Activated T-cell treated with anti-CD3 and anti-CD28 coated beads, Interleukin-2, amount 50 U/mL, for 72 hours (primary cell): ENCODE data around the gene CDK6. TPM values are rescaled to one million over a fixed set of nuclear protein-coding genes. Genes with fewer than 3 reads are reported as not detected.
A peak's percentile ranks its signal among the peaks of the same experiment; 100 is the strongest.

Experiments used
- ATAC-seq, 2 donors: fragments of 150-1000 bp; cut with Tn5 transposase; replicated peaks in 1 of 2; 2 replicates each; pipeline ENCODE4 v1.10.0; 2021; ENCODE audit warnings: moderate library complexity in 2 of 2, mild to moderate bottlenecking in 1 of 2
- DNase-seq, 2 donors: peaks; one replicate each; pipeline ENCODE4 v3.0.0; 2021 to 2022; ENCODE audit warnings: mixed read lengths in 1 of 2
- H3K27ac Mint-ChIP-seq: one replicate; pipeline ENCODE4 v1.8.0; 2022; ENCODE audit warnings: mild to moderate bottlenecking, moderate library complexity, mixed read lengths
- H3K27me3 Mint-ChIP-seq: one replicate; pipeline ENCODE4 v1.8.0; 2022; ENCODE audit warnings: low read depth, mixed read lengths
- H3K36me3 Mint-ChIP-seq, 2 donors: one replicate each; pipeline ENCODE4 v1.8.0; 2022; ENCODE audit warnings: mixed read lengths in 2 of 2, mild to moderate bottlenecking in 1 of 2; ENCODE audit not compliant: insufficient read depth in 2 of 2
- H3K4me1 Mint-ChIP-seq: one replicate; pipeline ENCODE4 v1.8.0; 2022; ENCODE audit warnings: low read depth, mixed read lengths
- H3K4me3 Mint-ChIP-seq, 2 donors: one replicate each; pipeline ENCODE4 v1.8.0; 2022; ENCODE audit warnings: mild to moderate bottlenecking in 2 of 2, mixed read lengths in 2 of 2, moderate library complexity in 2 of 2
- H3K9me3 Mint-ChIP-seq, 2 donors: one replicate each; pipeline ENCODE4 v1.8.0; 2022; ENCODE audit warnings: mixed read lengths in 2 of 2
- total RNA-seq, 2 donors: library from RNA; stranded (reverse); gene quantifications; one replicate each; pipeline ENCODE4 v1.2.3, GENCODE V29; 2022

Gene CDK6
- total RNA-seq, 2 donors from 2014 or later: 213 to 256 TPM

GRCh38 chr7:92695308-92696261, 140.8 kb downstream of the CDK6 start:
- Mint-ChIP-seq H3K27ac (peak overlapping the region; percentile 97), H3K36me3 (peaks cover 4 to 29% of the 10 kb centered on the region in 2 donors), H3K9me3 (peaks cover 4% of the 10 kb centered on the region in 2 donors), H3K4me1 (peaks cover 50% of the 10 kb centered on the region), H3K4me3 (peak overlapping the region; percentile 48 to 66), H3K27me3 (no peaks in the 10 kb centered on the region)
- ATAC-seq (no peak), DNase-seq (no peak)

GRCh38 chr7:92694211-92694610, 142.2 kb downstream of the CDK6 start:
- Mint-ChIP-seq H3K4me3 (no peak overlapping the region), H3K27ac (no peak overlapping the region), H3K27me3 (no peaks in the 10 kb centered on the region), H3K9me3 (peaks cover 4 to 7% of the 10 kb centered on the region in 2 donors), H3K36me3 (peaks cover 10 to 40% of the 10 kb centered on the region in 2 donors), H3K4me1 (peaks cover 48% of the 10 kb centered on the region)
- ATAC-seq (no peak), DNase-seq (no peak)

GRCh38 chr7:92693519-92693918, 142.9 kb downstream of the CDK6 start:
- Mint-ChIP-seq H3K4me3 (no peak overlapping the region), H3K4me1 (peaks cover 48% of the 10 kb centered on the region), H3K27ac (peak overlapping the region; percentile 56), H3K9me3 (peaks cover 4 to 7% of the 10 kb centered on the region in 2 donors), H3K36me3 (peaks cover 12 to 44% of the 10 kb centered on the region in 2 donors), H3K27me3 (no peaks in the 10 kb centered on the region)
- no peak for DNase-seq
- ATAC-seq: no peak

- H3K4me1 Mint-ChIP-seq: peaks cover 62% of the 10 kb centered on the region
- peaks cover 14 to 60% of the 10 kb centered on the region in 2 donors for H3K36me3 Mint-ChIP-seq
- no peak for DNase-seq
- peaks cover 4 to 7% of the 10 kb centered on the region in 2 donors for H3K9me3 Mint-ChIP-seq
- ATAC-seq: peak; percentile 80 to 88
- H3K27ac Mint-ChIP-seq: peak overlapping the region; percentile 94
- peak overlapping the region in 1 of 2 donors; percentile 61 for H3K4me3 Mint-ChIP-seq
- H3K27me3 Mint-ChIP-seq: no peaks in the 10 kb centered on the region
These were observed 144.8 kb downstream of the CDK6 start for GRCh38 chr7:92691578-92691977.

GRCh38 chr7:92685136-92686042, 151.0 kb downstream of the CDK6 start:
- peaks cover 0 to 3% of the 10 kb centered on the region in 2 donors for H3K9me3 Mint-ChIP-seq
- H3K27ac Mint-ChIP-seq: peak overlapping the region; percentile 98
- H3K4me3 Mint-ChIP-seq: peak overlapping the region; percentile 58 to 72
- DNase-seq (peak; percentile 70 to 81), ATAC-seq (peak; percentile 92 to 94)
- peaks cover 19 to 61% of the 10 kb centered on the region in 2 donors for H3K36me3 Mint-ChIP-seq
- peaks cover 84% of the 10 kb centered on the region for H3K4me1 Mint-ChIP-seq
- H3K27me3 Mint-ChIP-seq: no peaks in the 10 kb centered on the region

GRCh38 chr7:92684274-92684673, 152.1 kb downstream of the CDK6 start:
- H3K4me1 Mint-ChIP-seq: peaks cover 81% of the 10 kb centered on the region
- H3K9me3 Mint-ChIP-seq: no peaks in the 10 kb centered on the region
- DNase-seq (no peak), ATAC-seq (no peak)
- H3K27me3 Mint-ChIP-seq: no peaks in the 10 kb centered on the region
- H3K4me3 Mint-ChIP-seq: peak overlapping the region; percentile 60 to 72
- peak overlapping the region; percentile 98 for H3K27ac Mint-ChIP-seq
- H3K36me3 Mint-ChIP-seq: peaks cover 14 to 50% of the 10 kb centered on the region in 2 donors

DNA sequence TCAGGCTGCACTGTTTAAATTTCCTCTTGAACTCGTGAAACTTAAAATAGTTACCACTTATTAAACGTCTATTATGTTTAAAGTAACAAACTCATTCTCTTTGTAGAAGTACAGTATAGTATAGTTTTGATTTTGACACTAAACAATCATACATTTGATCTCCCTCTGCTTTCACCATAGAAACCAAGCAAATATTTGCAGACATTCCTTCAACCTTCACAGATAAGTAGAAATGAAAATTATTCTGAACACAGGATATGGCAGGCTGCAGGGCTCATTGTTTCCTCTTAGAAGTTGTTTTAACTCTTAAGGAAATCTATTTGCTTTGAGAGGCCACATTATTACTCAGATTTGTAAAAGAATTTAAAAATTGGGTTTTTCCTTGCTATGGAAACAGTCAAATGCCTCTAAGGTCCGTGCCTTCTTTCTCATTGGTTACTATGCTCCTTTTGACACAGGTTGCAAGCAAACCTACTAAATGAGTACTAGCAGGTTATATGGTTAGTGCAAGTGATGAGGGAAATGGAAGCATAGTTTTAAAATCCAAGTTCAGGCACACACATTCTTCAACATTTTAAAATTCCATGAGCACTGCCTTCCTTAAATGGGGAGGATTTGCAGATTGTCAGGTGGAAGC, 153.4 kb downstream of the CDK6 start:
- Mint-ChIP-seq H3K4me3 (peak overlapping the region; percentile 60 to 72), H3K27ac (peak overlapping the region; percentile 98), H3K36me3 (peaks cover 16 to 49% of the 10 kb centered on the region in 2 donors), H3K27me3 (no peaks in the 10 kb centered on the region), H3K9me3 (no peaks in the 10 kb centered on the region), H3K4me1 (peaks cover 93% of the 10 kb centered on the region)
- ATAC-seq (peak; percentile 56 to 60), DNase-seq (no peak)

GRCh38 chr7:92682330-92682729, 154.0 kb downstream of the CDK6 start:
- ATAC-seq (no peak), DNase-seq (no peak)
- no peaks in the 10 kb centered on the region for H3K9me3 Mint-ChIP-seq
- H3K4me3 Mint-ChIP-seq: no peak overlapping the region
- H3K36me3 Mint-ChIP-seq: peaks cover 16 to 43% of the 10 kb centered on the region in 2 donors
- H3K4me1 Mint-ChIP-seq: peaks cover 88% of the 10 kb centered on the region
- H3K27me3 Mint-ChIP-seq: no peaks in the 10 kb centered on the region
- peak overlapping the region; percentile 44 for H3K27ac Mint-ChIP-seq

- no peaks in the 10 kb centered on the region for H3K9me3 Mint-ChIP-seq
- ATAC-seq (no peak), DNase-seq (no peak)
- H3K4me1 Mint-ChIP-seq: peaks cover 81% of the 10 kb centered on the region
- no peak overlapping the region for H3K4me3 Mint-ChIP-seq
- no peaks in the 10 kb centered on the region for H3K27me3 Mint-ChIP-seq
- H3K27ac Mint-ChIP-seq: peak overlapping the region; percentile 44
- peaks cover 15 to 36% of the 10 kb centered on the region in 2 donors for H3K36me3 Mint-ChIP-seq
These were observed 154.7 kb downstream of the CDK6 start for GRCh38 chr7:92681633-92682032.

DNA sequence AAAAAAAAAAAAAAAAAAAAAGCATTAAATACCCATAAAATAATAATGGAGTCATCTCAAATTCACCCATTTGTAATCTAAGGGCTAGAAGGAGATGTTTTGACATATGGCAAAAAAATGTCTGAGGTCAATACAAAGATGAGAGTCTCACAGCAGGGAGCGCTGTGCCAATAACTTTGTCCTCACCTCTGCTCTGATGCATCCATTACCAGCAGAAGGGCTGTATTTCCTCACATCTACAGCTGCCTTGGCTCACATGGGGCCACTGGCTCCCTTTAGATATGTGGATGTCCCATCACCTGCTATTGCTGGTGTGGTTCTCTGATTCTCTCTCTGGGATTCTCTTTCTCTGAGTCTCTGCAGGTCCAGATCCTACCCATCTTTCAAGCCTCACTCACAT, 155.9 kb downstream of the CDK6 start:
- Mint-ChIP-seq H3K27me3 (no peaks in the 10 kb centered on the region), H3K4me1 (peaks cover 69% of the 10 kb centered on the region), H3K9me3 (no peaks in the 10 kb centered on the region), H3K4me3 (no peak overlapping the region), H3K36me3 (peaks cover 15 to 35% of the 10 kb centered on the region in 2 donors), H3K27ac (no peak overlapping the region)
- no peak for DNase-seq
- ATAC-seq: no peak

DNA sequence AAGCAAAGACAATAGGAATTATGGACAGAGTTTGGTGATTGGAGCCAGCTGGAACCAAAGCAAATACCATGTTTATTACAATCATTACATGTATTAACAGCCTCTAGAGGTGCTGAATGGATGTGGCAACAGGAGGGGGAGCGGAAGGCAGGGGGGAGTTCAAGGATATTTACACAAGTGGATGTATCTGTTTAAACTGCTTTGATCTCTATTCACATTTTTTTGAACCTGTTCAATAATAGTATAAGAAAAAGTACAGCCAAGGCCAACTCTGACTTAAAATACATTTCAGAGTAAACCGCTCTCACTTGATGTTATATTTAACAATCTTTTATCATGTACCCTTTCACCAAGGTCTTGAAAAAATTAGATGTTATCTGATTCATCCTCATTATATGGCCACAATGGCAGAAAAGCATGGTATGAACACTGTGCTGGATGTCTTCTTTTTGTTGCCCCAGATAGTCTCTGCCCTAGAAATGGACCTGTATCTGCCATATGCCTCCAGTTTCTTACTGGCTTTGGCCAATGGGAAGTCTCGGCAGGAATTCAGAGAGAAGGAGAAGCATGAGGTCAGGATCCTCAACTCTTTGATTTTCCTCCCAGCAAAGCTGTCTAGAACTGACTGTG, 158.0 kb downstream of the CDK6 start:
- no peak overlapping the region for H3K4me3 Mint-ChIP-seq
- H3K9me3 Mint-ChIP-seq: peaks cover 2% of the 10 kb centered on the region in 2 donors
- no peaks in the 10 kb centered on the region for H3K27me3 Mint-ChIP-seq
- no peak for ATAC-seq
- H3K4me1 Mint-ChIP-seq: peaks cover 62% of the 10 kb centered on the region
- peaks cover 18 to 37% of the 10 kb centered on the region in 2 donors for H3K36me3 Mint-ChIP-seq
- no peak for DNase-seq
- H3K27ac Mint-ChIP-seq: peak overlapping the region; percentile 11

DNA sequence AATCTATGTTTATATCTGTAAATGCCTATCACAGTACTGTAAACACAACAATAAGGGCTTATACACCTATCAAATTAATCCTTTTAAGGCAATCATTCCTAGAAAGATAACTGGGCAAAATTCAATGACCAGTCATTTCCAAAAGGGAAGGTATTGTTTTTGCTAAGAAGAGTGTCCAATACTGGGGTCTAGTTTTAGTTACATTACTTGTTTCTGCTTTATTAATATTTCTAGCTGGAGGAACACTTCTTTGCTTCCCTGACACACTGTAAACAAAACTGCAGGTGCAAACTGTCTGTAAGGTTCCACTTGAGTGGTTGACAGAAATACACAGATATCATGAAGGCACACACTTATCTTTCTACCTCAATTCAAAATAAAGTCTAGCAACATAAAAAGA, 162.0 kb downstream of the CDK6 start:
- Mint-ChIP-seq H3K27me3 (no peaks in the 10 kb centered on the region), H3K27ac (peak overlapping the region; percentile 17), H3K36me3 (peaks cover 19 to 52% of the 10 kb centered on the region in 2 donors), H3K9me3 (peaks cover 2% of the 10 kb centered on the region in 2 donors), H3K4me3 (peak overlapping the region in 1 of 2 donors; percentile 8), H3K4me1 (peaks cover 67% of the 10 kb centered on the region)
- ATAC-seq (no peak), DNase-seq (no peak)
